Measurements from ENCODE around the gene ABCA9. TPM values are rescaled to one million over a fixed set of nuclear protein-coding genes. Genes with fewer than 3 reads are reported as not detected.
A peak's percentile ranks its signal among the peaks of the same experiment; 100 is the strongest.

Gene ABCA9
- total and polyA plus RNA-seq, 9 of the 15 experiments (the other 6 are each of a cell fraction or from before 2014, with no cell fraction given): 0.04 TPM; not detected in 8

GRCh38 chr17:69047368-69048263 is 13.1 kb downstream of the ABCA9 start (continued):
- TF ChIP-seq TRIM24 (IDR thresholded peaks at IDR 0.05) (peak; percentile 98 to 99), ZBED1 (IDR thresholded peaks at IDR 0.05) (0 out of 2 replicates have a peak, but pooled peaks have one; percentile 27), TAL1 (IDR thresholded peaks at IDR 0.05) (peak; percentile 98), ZNF224 (CRISPR knock-in tag; IDR thresholded peaks at IDR 0.05) (no peak), WHSC1 (IDR thresholded peaks at IDR 0.05; ENCODE audit: low read length) (no peak), NR2C2 (CRISPR knock-in tag; IDR thresholded peaks at IDR 0.05) (no peak), NR2C2 (tag; IDR thresholded peaks at IDR 0.05) (peak; percentile 95), BACH1 (tag; IDR thresholded peaks at IDR 0.05) (peak; percentile 74), GTF2B (IDR thresholded peaks at IDR 0.05; ENCODE audit: extremely low read depth, insufficient read length) (no peak), BDP1 (IDR thresholded peaks at IDR 0.05; ENCODE audit: insufficient read depth, insufficient read length) (no peak), FOXJ3 (CRISPR knock-in tag; IDR thresholded peaks at IDR 0.05) (no peak), FUS (optimal IDR thresholded peaks at IDR 0.05; ENCODE audit: low read depth, low read length) (no peak), SIN3A (IDR thresholded peaks at IDR 0.05; ENCODE audit: borderline replicate concordance in 2 of 2, control insufficient read depth in 1 of 2, low read depth in 2 of 2, low read length in 2 of 2) (0 out of 4 replicates have a peak, but pooled peaks of 1 of the 2 experiments have one; percentile 32), GABPB2 (CRISPR knock-in tag; conservative IDR thresholded peaks at IDR 0.05) (no peak), ZNF263 (CRISPR knock-in tag; IDR thresholded peaks at IDR 0.05; ENCODE audit: borderline replicate concordance) (no peak), BRCA1 (IDR thresholded peaks at IDR 0.05) (no peak), BRCA1 (CRISPR knock-in tag; IDR thresholded peaks at IDR 0.05) (no peak), SMAD3 (CRISPR knock-in tag; conservative IDR thresholded peaks at IDR 0.05) (peak; percentile 84; the same call in 1 of the 2 replicates), RFX1 (IDR thresholded peaks at IDR 0.05) (peak; percentile 19; the same call in 1 of the 2 replicates), ZNF274 (IDR thresholded peaks at IDR 0.05; ENCODE audit: borderline replicate concordance, low read depth, low read length) (peak; percentile 72)
- TF ChIP-seq, protein P1, sequence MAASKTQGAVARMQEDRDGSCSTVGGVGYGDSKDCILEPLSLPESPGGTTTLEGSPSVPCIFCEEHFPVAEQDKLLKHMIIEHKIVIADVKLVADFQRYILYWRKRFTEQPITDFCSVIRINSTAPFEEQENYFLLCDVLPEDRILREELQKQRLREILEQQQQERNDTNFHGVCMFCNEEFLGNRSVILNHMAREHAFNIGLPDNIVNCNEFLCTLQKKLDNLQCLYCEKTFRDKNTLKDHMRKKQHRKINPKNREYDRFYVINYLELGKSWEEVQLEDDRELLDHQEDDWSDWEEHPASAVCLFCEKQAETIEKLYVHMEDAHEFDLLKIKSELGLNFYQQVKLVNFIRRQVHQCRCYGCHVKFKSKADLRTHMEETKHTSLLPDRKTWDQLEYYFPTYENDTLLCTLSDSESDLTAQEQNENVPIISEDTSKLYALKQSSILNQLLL (CRISPR knock-in tag; IDR thresholded peaks at IDR 0.05; ENCODE audit: borderline replicate concordance): no peak
- TF ChIP-seq, protein P2, sequence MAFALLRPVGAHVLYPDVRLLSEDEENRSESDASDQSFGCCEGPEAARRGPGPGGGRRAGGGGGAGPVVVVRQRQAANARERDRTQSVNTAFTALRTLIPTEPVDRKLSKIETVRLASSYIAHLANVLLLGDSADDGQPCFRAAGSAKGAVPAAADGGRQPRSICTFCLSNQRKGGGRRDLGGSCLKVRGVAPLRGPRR (CRISPR knock-in tag; IDR thresholded peaks at IDR 0.05): peak; percentile 48; the same call in 1 of the 2 replicates
- TF ChIP-seq, protein P3, sequence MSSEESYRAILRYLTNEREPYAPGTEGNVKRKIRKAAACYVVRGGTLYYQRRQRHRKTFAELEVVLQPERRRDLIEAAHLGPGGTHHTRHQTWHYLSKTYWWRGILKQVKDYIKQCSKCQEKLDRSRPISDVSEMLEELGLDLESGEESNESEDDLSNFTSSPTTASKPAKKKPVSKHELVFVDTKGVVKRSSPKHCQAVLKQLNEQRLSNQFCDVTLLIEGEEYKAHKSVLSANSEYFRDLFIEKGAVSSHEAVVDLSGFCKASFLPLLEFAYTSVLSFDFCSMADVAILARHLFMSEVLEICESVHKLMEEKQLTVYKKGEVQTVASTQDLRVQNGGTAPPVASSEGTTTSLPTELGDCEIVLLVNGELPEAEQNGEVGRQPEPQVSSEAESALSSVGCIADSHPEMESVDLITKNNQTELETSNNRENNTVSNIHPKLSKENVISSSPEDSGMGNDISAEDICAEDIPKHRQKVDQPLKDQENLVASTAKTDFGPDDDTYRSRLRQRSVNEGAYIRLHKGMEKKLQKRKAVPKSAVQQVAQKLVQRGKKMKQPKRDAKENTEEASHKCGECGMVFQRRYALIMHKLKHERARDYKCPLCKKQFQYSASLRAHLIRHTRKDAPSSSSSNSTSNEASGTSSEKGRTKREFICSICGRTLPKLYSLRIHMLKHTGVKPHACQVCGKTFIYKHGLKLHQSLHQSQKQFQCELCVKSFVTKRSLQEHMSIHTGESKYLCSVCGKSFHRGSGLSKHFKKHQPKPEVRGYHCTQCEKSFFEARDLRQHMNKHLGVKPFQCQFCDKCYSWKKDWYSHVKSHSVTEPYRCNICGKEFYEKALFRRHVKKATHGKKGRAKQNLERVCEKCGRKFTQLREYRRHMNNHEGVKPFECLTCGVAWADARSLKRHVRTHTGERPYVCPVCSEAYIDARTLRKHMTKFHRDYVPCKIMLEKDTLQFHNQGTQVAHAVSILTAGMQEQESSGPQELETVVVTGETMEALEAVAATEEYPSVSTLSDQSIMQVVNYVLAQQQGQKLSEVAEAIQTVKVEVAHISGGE (CRISPR knock-in tag; IDR thresholded peaks at IDR 0.05): peak in 1 of 3 experiments; percentile 63; a peak in 1 of 6 replicates
